Mammary epithelial cell (primary cell): Measurements from ENCODE around the gene ZNF398.

Experiments used
- CTCF ChIP-seq, 2 donors: IDR thresholded peaks in 1 of 2; conservative IDR thresholded peaks in 1 of 2; 2 replicates each; pipeline ENCODE4 v1.5.1; 2011 to 2012; ENCODE audit warnings: inconsistent platforms in 2 of 2, low read length in 2 of 2, mild to moderate bottlenecking in 2 of 2, control low read depth in 1 of 2, low read depth in 1 of 2; ENCODE audit not compliant: insufficient read depth in 1 of 2; ENCODE audit errors: extremely low read depth in 1 of 2
- EZH2 ChIP-seq: IDR thresholded peaks from 2 replicates; pipeline ENCODE4 v1.6.1; 2012; ENCODE audit warnings: low read length, inconsistent platforms, borderline replicate concordance

DNA sequence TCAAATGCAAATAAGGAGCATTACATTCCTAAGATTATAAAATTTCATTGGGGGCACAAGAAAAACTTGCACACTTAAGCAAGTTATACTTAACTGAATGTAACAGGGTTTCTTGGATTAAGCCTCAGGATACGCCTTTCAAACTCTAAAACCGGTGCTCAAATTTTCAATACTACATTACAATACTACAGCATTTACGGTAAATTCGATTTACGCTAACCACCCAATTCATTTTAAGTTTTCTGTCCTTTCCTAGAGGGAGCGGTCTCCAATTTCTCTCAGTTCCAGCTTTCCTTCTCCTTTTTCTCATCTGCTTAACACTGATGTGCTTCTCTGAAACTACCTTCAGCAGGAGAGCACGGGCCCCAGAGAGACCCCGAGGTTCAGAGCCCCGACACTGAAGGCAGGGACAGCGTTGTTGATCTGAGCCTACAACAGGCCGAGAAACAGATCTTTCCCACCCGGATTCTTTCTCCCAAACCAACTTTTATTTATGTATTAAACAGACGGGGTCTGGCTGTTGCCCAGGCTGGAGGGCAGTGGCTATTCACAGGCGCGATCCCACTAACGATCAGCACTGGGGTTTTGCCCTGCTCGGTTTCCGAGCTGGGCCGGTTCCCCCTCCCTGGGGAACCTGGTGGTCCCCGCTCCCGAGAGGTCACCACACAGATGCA is 21.9 kb upstream of the ZNF398 start:
- TF ChIP-seq CTCF (conservative IDR thresholded peaks at IDR 0.05 in 1 of 2, IDR thresholded peaks at IDR 0.05 in 1 of 2; ENCODE audit: extremely low read depth in 1 of 2, insufficient read depth in 1 of 2, low read depth in 1 of 2, low read length in 2 of 2) (no peak), EZH2 (no peak)
